ENCODE data around the gene B4GALNT4. TPM values are rescaled to one million over a fixed set of nuclear protein-coding genes. Genes with fewer than 3 reads are reported as not detected.

Gene B4GALNT4
- total and polyA plus RNA-seq, 2 of the 4 experiments (the other 2 are of a cell fraction): 5.2 to 38.6 TPM

DNA sequence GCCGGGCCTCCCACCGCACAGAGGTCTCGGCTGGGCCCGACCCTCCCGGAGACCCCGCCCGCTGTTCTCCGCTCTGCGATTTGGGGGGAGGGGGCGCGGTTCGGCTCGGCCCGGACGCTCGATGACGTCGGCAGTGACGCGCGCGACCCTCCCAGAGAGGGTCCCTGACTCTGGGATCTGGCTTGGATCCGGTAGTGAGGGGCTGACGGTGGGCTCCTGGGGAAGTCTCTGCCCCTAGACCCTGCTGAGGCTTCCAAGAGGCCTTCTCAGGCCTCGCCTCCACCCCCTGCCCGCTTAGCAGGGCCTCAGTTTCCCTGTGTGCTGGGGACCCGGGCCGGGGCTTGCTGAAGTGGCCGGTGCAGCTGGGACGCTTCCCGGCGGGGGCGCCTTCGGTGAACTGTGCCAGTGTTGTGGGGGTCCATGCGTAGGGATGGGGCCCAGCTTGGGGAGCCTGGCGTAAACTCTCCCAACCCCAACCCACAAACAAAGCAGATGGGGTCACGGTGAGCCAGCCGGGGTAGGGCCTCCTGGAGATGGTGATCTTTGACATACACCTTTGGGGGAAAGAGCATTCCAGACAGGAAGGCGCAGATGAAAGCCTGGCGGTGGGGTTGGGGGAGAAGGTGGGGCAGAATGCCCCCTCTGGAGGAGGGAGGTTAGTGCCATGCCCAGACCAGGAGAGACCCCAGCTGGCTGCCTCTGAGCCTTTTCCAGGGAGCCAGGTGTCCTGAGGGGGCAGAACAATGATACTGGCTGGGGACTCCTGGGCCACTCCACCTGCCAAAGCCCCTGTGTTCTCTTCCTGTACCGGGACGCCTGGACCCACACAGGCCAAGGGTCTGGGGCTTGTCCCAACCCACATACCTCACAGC is 1.0 kb downstream of the B4GALNT4 start:
- TF ChIP-seq CEBPB (IDR thresholded peaks at IDR 0.05; ENCODE audit: low read depth, low read length) (no peak), BHLHE40 (IDR thresholded peaks at IDR 0.05; ENCODE audit: low read depth, low read length) (no peak), RFX5 (IDR thresholded peaks at IDR 0.05; ENCODE audit: low read depth, low read length) (no peak), RCOR1 (IDR thresholded peaks at IDR 0.05; ENCODE audit: insufficient replicate concordance, low read length) (no peak), NFE2L2 (IDR thresholded peaks at IDR 0.05; ENCODE audit: low read depth, low read length) (no peak), POLR2A (IDR thresholded peaks at IDR 0.05; ENCODE audit: low read depth, low read length) (no peak), MAZ (IDR thresholded peaks at IDR 0.05; ENCODE audit: borderline replicate concordance, low read depth, low read length) (no peak), RAD21 (IDR thresholded peaks at IDR 0.05; ENCODE audit: low read length) (no peak), SMC3 (IDR thresholded peaks at IDR 0.05; ENCODE audit: low read depth, low read length) (no peak), MXI1 (IDR thresholded peaks at IDR 0.05; ENCODE audit: borderline replicate concordance, low read depth, low read length) (no peak), MAFK (IDR thresholded peaks at IDR 0.05; ENCODE audit: low read depth, low read length) (no peak)
- TF ChIP-seq, protein P1, sequence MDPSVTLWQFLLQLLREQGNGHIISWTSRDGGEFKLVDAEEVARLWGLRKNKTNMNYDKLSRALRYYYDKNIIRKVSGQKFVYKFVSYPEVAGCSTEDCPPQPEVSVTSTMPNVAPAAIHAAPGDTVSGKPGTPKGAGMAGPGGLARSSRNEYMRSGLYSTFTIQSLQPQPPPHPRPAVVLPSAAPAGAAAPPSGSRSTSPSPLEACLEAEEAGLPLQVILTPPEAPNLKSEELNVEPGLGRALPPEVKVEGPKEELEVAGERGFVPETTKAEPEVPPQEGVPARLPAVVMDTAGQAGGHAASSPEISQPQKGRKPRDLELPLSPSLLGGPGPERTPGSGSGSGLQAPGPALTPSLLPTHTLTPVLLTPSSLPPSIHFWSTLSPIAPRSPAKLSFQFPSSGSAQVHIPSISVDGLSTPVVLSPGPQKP (IDR thresholded peaks at IDR 0.05; ENCODE audit: borderline replicate concordance, low read depth, low read length): no peak
- TF ChIP-seq, protein P2, sequence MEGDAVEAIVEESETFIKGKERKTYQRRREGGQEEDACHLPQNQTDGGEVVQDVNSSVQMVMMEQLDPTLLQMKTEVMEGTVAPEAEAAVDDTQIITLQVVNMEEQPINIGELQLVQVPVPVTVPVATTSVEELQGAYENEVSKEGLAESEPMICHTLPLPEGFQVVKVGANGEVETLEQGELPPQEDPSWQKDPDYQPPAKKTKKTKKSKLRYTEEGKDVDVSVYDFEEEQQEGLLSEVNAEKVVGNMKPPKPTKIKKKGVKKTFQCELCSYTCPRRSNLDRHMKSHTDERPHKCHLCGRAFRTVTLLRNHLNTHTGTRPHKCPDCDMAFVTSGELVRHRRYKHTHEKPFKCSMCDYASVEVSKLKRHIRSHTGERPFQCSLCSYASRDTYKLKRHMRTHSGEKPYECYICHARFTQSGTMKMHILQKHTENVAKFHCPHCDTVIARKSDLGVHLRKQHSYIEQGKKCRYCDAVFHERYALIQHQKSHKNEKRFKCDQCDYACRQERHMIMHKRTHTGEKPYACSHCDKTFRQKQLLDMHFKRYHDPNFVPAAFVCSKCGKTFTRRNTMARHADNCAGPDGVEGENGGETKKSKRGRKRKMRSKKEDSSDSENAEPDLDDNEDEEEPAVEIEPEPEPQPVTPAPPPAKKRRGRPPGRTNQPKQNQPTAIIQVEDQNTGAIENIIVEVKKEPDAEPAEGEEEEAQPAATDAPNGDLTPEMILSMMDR (conservative IDR thresholded peaks at IDR 0.05; ENCODE audit: low read depth, low read length): no peak
- TF ChIP-seq, protein P3, sequence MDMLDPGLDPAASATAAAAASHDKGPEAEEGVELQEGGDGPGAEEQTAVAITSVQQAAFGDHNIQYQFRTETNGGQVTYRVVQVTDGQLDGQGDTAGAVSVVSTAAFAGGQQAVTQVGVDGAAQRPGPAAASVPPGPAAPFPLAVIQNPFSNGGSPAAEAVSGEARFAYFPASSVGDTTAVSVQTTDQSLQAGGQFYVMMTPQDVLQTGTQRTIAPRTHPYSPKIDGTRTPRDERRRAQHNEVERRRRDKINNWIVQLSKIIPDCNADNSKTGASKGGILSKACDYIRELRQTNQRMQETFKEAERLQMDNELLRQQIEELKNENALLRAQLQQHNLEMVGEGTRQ (IDR thresholded peaks at IDR 0.05; ENCODE audit: low read depth, low read length): no peak
- peak overlapping the region; percentile 95 for H2AK9ac ChIP-seq (replicated peaks; ENCODE audit: low read depth, low read length, poor library complexity)
- H3K56ac ChIP-seq (ENCODE audit: extremely low read depth, insufficient read depth, low read length): no peak overlapping the region; the same call in 1 of the 2 replicates
- DNase-seq (no peak), ATAC-seq (ENCODE audit: low read depth) (no peak)
- intact Hi-C loops (cut with micrococcal nuclease) (no loop called here), in situ Hi-C loops (cut with MboI; ENCODE audit: low sequenced_read_pairs) (no loop called here), dilution Hi-C loops (cut with HindIII; ENCODE audit: low sequenced_read_pairs, unreplicated experiment) (no loop called here)
- no peak overlapping the region for H2BK5ac ChIP-seq (ENCODE audit: low read depth, low read length, poor library complexity, severe bottlenecking)
- H4K20me1 ChIP-seq (ENCODE audit: insufficient read depth, low read length): peaks cover 13% of the 10 kb centered on the region; the same call in 1 of the 2 replicates
- no peak overlapping the region for H4K5ac ChIP-seq (ENCODE audit: low read depth, low read length)
- no peak overlapping the region for H4K8ac ChIP-seq (ENCODE audit: low read depth in 2 of 2, low read length in 2 of 2)
- no peaks in the 10 kb centered on the region for H3K9me1 ChIP-seq (ENCODE audit: insufficient read depth, low read length)
- peak overlapping the region; percentile 85 for H3K4me2 ChIP-seq (ENCODE audit: low read depth, low read length)
- no peak overlapping the region for H3K23ac ChIP-seq (ENCODE audit: low read depth, low read length)
- WGBS, 2 experiments (ENCODE audit: extremely low coverage in 2 of 2, insufficient read length in 1 of 2): 29% methylated on average over 9 of the region's 42 CpGs; no CpG with 5 or more reads in 1 of the 2 experiments
- no peaks in the 10 kb centered on the region for H3K9me3 ChIP-seq (ENCODE audit: control insufficient read depth, insufficient read depth, low read length)
- H3K4me1 ChIP-seq (ENCODE audit: control insufficient read depth, insufficient read depth, low read length): peaks cover 7% of the 10 kb centered on the region
- peak overlapping the region; percentile 26; the same call in 1 of the 2 replicates for H3K27ac ChIP-seq (ENCODE audit: insufficient read depth, low read length)
- POLR2A ChIA-PET (ENCODE audit: unreplicated experiment): no interaction called here
- peak overlapping the region; percentile 70 for H3K4me3 ChIP-seq (ENCODE audit: insufficient read depth, low read depth, low read length)
- no peak overlapping the region for H3K18ac ChIP-seq (ENCODE audit: low read depth, low read length)
- no peak overlapping the region for H2BK120ac ChIP-seq (ENCODE audit: low read depth, low read length)
- no peak overlapping the region for H3K4ac ChIP-seq (ENCODE audit: low read depth, low read length)
- peaks cover 10% of the 10 kb centered on the region for H3K27me3 ChIP-seq (ENCODE audit: control insufficient read depth, insufficient read depth, low read length)
- 0 out of 2 replicates have a peak overlapping the region, but pooled peaks have one; percentile 51 for H3K14ac ChIP-seq (replicated peaks; ENCODE audit: low read depth, low read length)
- BruUV-seq (replicated peaks): no TSS peak
- H3K79me1 ChIP-seq (ENCODE audit: low read depth in 1 of 2, low read length in 2 of 2): 0 out of 4 replicates have a peak, but pooled peaks cover 0 to 2% of the 10 kb centered on the region in 2 experiments
- H2AFZ ChIP-seq (replicated peaks; ENCODE audit: low read length, poor library complexity): peak overlapping the region; percentile 67
- H2BK20ac ChIP-seq (ENCODE audit: low read depth, low read length): no peak overlapping the region
- H4K91ac ChIP-seq (ENCODE audit: insufficient read depth, low read depth, low read length): no peak overlapping the region
- H2AK5ac ChIP-seq (ENCODE audit: low read depth, low read length): no peak overlapping the region
- H3K9ac ChIP-seq (ENCODE audit: low read depth, low read length): peak overlapping the region; percentile 65
- CTCF ChIA-PET: interaction anchor here (0.7 kb wide), 1 partner anchor 64 kb away, joined by 3 read pairs; no protein-coding TSS in a partner anchor
- H2BK15ac ChIP-seq (ENCODE audit: low read depth, low read length): no peak overlapping the region
- H3K36me3 ChIP-seq (ENCODE audit: control insufficient read depth, insufficient read depth, low read length): peaks cover 23% of the 10 kb centered on the region
